Endodermal cell (in vitro differentiated cells): ENCODE results near the gene MCTP2. TPM values are rescaled to one million over a fixed set of nuclear protein-coding genes. Genes with fewer than 3 reads are reported as not detected.

Experiments used
- DNase-seq: peaks from one replicate; pipeline ENCODE4 v3.0.0-alpha.2; 2017
- H3K27ac ChIP-seq: 2 replicates; pipeline ENCODE4 v1.5.1; 2013; ENCODE audit warnings: mild to moderate bottlenecking, low read depth, low read length, moderate library complexity
- H3K27me3 ChIP-seq: 2 replicates; pipeline ENCODE4 v1.6.1; 2013; ENCODE audit warnings: mild to moderate bottlenecking, low read length, moderate library complexity; ENCODE audit not compliant: insufficient read depth, control insufficient read depth, poor library complexity, severe bottlenecking
- H3K36me3 ChIP-seq: 2 replicates; pipeline ENCODE4 v1.7.0; 2013; ENCODE audit warnings: mild to moderate bottlenecking, low read length, moderate library complexity; ENCODE audit not compliant: control insufficient read depth, insufficient read depth
- H3K4me1 ChIP-seq: one replicate; pipeline ENCODE4 v1.7.0; 2013; ENCODE audit warnings: low read length; ENCODE audit not compliant: control insufficient read depth, insufficient read depth
- H3K4me3 ChIP-seq: 2 replicates; pipeline ENCODE4 v1.5.1; 2013; ENCODE audit warnings: mild to moderate bottlenecking, low read length, moderate library complexity
- H3K9ac ChIP-seq: 2 replicates; pipeline ENCODE4 v1.6.1; 2013; ENCODE audit warnings: mild to moderate bottlenecking, low read length, moderate library complexity; ENCODE audit not compliant: poor library complexity, severe bottlenecking; ENCODE audit errors: extremely low read depth
- H3K9me3 ChIP-seq: 2 replicates; pipeline ENCODE4 v1.6.1; 2013; ENCODE audit warnings: mild to moderate bottlenecking, low read length, moderate library complexity; ENCODE audit not compliant: control insufficient read depth
- H3K27ac Mint-ChIP-seq: 2 replicates; pipeline ENCODE4 v1.8.0; 2020; ENCODE audit warnings: mixed read lengths
- H3K27me3 Mint-ChIP-seq: 2 replicates; pipeline ENCODE4 v1.8.0; 2021; ENCODE audit warnings: mild to moderate bottlenecking, mixed read lengths; ENCODE audit not compliant: insufficient read depth
- H3K36me3 Mint-ChIP-seq: 2 replicates; pipeline ENCODE4 v1.8.0; 2020; ENCODE audit warnings: low read depth, mixed read lengths
- H3K4me1 Mint-ChIP-seq: 2 replicates; pipeline ENCODE4 v1.8.0; 2020; ENCODE audit warnings: mixed read lengths
- H3K4me3 Mint-ChIP-seq: 2 replicates; pipeline ENCODE4 v1.8.0; 2020; ENCODE audit warnings: mild to moderate bottlenecking, moderate library complexity, mixed read lengths
- H3K9me3 Mint-ChIP-seq: 2 replicates; pipeline ENCODE4 v1.8.0; 2020; ENCODE audit warnings: mild to moderate bottlenecking, mixed read lengths
- CTCF ChIP-seq: fragments of 200-600 bp; sonication (generic); conservative IDR thresholded peaks from 2 replicates; pipeline ENCODE4 v1.5.0; 2021; ENCODE audit warnings: antibody characterized with exemption, mild to moderate bottlenecking
- WGBS, 2 experiments: methylation state at CpG; one replicate each; pipeline versions ENCODE4 v1.1.5 to v1.1.7; 2013; ENCODE audit warnings: missing lambda C conversion rate in 2 of 2, mixed read lengths in 1 of 2; ENCODE audit not compliant: insufficient coverage in 1 of 2, insufficient read length in 1 of 2; 5-methylcytosine and 5-hydroxymethylcytosine counted together
- long read RNA-seq, 4 experiments: library from polyadenylated mRNA in 2 of 4; library from RNA in 1 of 4; library from capped mRNA in 1 of 4; stranded (forward) in 3 of 4; unstranded in 1 of 4; transcript quantifications; one replicate each; pipeline ENCODE4 v2.0.0, GENCODE V29; 2020 to 2021; ENCODE audit warnings: inconsistent platforms in 1 of 4
- polyA plus RNA-seq, 2 experiments: library from polyadenylated mRNA; stranded (reverse); fragments of 50-300 nt; gene quantifications; one replicate each; pipeline ENCODE4 v1.2.3, GENCODE V29; 2013
- total RNA-seq, 2 donors: library from RNA; stranded (reverse); fragmentation: NEBNext Ultra II Directional in 1 of 2; extraction: Animal tissue kit (Norgen Biotek cat#: 25700) in 1 of 2; gene quantifications; 2 replicates in 1 of 2; 3 replicates in 1 of 2; pipeline ENCODE4 v1.2.1, GENCODE V29; 2021

Gene MCTP2
- 10 to 100 TPM in 1 of 2 donors, 1 to 10 TPM in 1; 9.2 to 12.1 TPM for total RNA-seq
- 0.89 TPM for polyA plus RNA-seq (2013, experiment 1 of 2)
- 1.4 TPM for polyA plus RNA-seq (2013, experiment 2 of 2)
- long read RNA-seq, experiment 1, partial matches to known transcripts, result 2 of 2 reads
- long read RNA-seq, experiment 1, other reads (novel, unspliced or antisense), result 0 of 2 reads
- long read RNA-seq, experiment 2, partial matches to known transcripts, result 1 of 14 reads
- long read RNA-seq, experiment 2, other reads (novel, unspliced or antisense), result 13 of 14 reads
- long read RNA-seq, experiment 3, partial matches to known transcripts, result 1 of 11 reads
- long read RNA-seq, experiment 3, other reads (novel, unspliced or antisense), result 10 of 11 reads
- long read RNA-seq, experiment 4, partial matches to known transcripts, result 0 of 2 reads
- long read RNA-seq, experiment 4, other reads (novel, unspliced or antisense), result 2 of 2 reads

GRCh38 chr15:94230883-94231722 lies at the start of gene MCTP2:
Gene MCTP2, plus strand, starts transcription at chr15:94231561. Its CDS starts 66,705 bp downstream, at chr15:94298266.
- peak; percentile 94 for DNase-seq
- H3K36me3 ChIP-seq, result no peaks in the 10 kb centered on the region
- TF ChIP-seq CTCF, result peak; percentile 46
- peak within 1 kb of the TSS; percentile 87 for H3K4me3 ChIP-seq
- Mint-ChIP-seq H3K27ac (peak within 1 kb of the TSS; percentile 69), H3K36me3 (no peaks in the 10 kb centered on the region), H3K9me3 (no peaks in the 10 kb centered on the region), H3K27me3 (peaks cover 30% of the 10 kb centered on the region), H3K4me3 (peak within 1 kb of the TSS; percentile 73), H3K4me1 (peaks cover 49% of the 10 kb centered on the region)
- peaks cover 32% of the 10 kb centered on the region for H3K27me3 ChIP-seq
- WGBS, 2 experiments, result 1 to 4% methylated on average over 23 to 66 of the region's 66 CpGs
- peak within 1 kb of the TSS; percentile 17 for H3K9ac ChIP-seq
- peaks cover 2% of the 10 kb centered on the region for H3K4me1 ChIP-seq
- H3K9me3 ChIP-seq, result no peaks in the 10 kb centered on the region
- H3K27ac ChIP-seq, result no peak within 1 kb of the TSS

GRCh38 chr15:94182883-94183282 lies 48.5 kb upstream of the MCTP2 start:
- WGBS, 2 experiments, result 91% methylated on average over 1 of the region's 4 CpGs; no CpG with 5 or more reads in 1 of the 2 experiments

More at GRCh38 chr15:94182883-94183282, 48.5 kb upstream of the MCTP2 start:
- H3K27me3 ChIP-seq, result no peaks in the 10 kb centered on the region
- no peak overlapping the region for H3K27ac ChIP-seq
- Mint-ChIP-seq H3K9me3 (peaks cover 4% of the 10 kb centered on the region), H3K4me3 (no peak overlapping the region), H3K36me3 (no peaks in the 10 kb centered on the region), H3K27ac (no peak overlapping the region), H3K4me1 (no peaks in the 10 kb centered on the region), H3K27me3 (no peaks in the 10 kb centered on the region)
- no peak overlapping the region for H3K9ac ChIP-seq
- H3K4me1 ChIP-seq, result no peaks in the 10 kb centered on the region
- no peak overlapping the region for H3K4me3 ChIP-seq
- no peak for TF ChIP-seq CTCF
- no peaks in the 10 kb centered on the region for H3K36me3 ChIP-seq
- H3K9me3 ChIP-seq, result peaks cover 4% of the 10 kb centered on the region
- no peak for DNase-seq
